Esophagus squamous epithelium (tissue), 4 donors: Measurements from ENCODE around the gene BBS9.

ENCODE experiments used
- CTCF ChIP-seq, 6 experiments: fragments of 450-650 bp in 4 of 6; fragments of 200-600 bp in 2 of 6; sonication (generic) in 2 of 6; IDR thresholded peaks; one replicate each; pipeline ENCODE4 v1.5.1; 2016 to 2019; ENCODE audit warnings: antibody characterized with exemption in 6 of 6, mild to moderate bottlenecking in 4 of 6, moderate library complexity in 4 of 6
- POLR2A ChIP-seq, 4 donors: fragments of 450-650 bp; IDR thresholded peaks; one replicate each; pipeline ENCODE4 v1.6.1; 2017; ENCODE audit warnings: antibody characterized with exemption in 4 of 4, mild to moderate bottlenecking in 4 of 4, moderate library complexity in 3 of 4

GRCh38 chr7:33111614-33112013 is 17.8 kb upstream of the BBS9 start:
- TF ChIP-seq CTCF (IDR thresholded peaks at IDR 0.05) (no peak), POLR2A (IDR thresholded peaks at IDR 0.05) (no peak)
